CD4-positive, alpha-beta T cell treated with Interleukin-12 subunit alpha and Interleukin-12 subunit beta, for 1 hour (primary cell): Measurements from ENCODE around the gene RLN2.
A peak's percentile ranks its signal among the peaks of the same experiment; 100 is the strongest.

Experiments used
- DNase-seq: peaks from one replicate; pipeline ENCODE4 v3.0.0-alpha.2; 2020

Gene RLN2

DNA sequence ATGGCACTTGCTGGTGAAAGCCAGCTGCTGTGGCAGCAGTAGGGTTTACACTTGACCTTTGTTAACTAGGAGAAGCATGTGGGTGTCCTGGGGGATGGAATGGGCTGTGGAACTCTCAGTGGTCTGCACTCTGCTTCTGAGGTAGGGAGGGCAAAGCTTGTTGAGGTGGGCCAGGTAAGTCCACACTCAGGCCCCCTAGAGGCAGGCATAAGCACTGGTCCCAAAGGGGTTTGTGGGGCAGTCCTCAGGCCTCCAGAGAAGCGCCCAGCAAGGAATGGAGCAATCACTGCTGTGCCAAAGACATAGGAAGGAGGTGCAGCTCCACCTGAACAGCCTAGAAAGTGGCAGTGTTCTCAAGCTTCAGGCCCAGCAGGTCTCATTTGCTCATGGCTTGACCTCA, 38.6 kb downstream of the RLN2 start:
- no peak for DNase-seq

DNA sequence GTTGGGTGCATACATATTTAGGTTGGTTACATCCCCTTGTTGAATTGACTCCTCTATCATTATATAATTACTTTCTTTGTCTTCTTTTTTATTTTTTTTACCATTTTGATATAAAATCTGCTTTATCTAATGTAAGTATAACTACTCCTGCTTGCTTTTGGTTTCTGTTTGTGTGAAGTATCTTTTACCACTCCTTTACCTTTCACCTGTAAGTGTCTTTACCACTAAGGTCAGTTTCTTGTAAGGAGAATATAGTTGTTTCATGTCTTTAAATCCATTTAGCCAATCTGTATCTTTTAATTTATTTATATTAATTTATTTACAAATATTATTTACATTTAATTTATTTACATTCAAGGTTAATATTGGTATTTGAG, 40.3 kb downstream of the RLN2 start:
- no peak for DNase-seq

DNA sequence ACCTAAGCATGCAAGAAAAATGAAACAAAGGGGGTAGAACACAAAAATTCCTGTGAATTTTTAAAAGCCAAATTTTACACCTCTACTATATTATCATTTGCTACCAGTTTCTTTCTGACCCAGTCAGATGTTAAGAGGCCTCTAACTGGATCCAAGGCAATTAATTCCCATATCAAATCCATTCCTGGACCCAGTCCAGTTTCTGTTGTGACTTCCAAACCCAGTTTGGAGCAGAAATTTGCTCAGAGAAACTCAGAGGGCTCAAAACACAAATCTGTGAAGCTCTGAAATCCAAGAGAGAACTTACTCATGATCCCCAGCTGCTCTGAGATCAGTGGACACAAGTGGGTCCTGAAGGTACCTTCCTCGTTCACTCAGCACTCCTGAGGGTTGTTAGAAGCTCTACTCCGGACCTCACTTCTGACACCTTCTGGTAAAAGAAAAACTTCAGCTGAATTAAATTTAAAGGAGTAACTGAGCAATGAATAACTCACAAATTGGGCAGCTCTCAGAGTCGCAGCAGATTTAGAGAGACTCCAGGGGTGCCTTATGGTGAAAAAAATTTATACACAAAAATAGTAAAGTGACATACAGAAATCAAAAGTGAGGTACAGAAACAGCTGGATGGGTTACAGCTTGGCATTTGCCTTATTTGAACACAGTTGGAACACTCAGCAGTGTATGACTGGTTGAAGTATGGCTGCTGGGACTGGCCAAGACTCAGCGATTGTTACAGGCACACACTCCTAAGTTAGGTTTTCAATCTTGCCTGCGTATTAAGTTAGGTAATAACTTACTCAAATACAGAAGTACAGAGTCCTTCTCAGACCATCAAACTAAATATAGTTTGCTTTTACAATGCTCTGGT, 40.9 kb downstream of the RLN2 start:
- DNase-seq: peak; percentile 8
